Measurements from ENCODE around the gene MAB21L4.

DNA sequence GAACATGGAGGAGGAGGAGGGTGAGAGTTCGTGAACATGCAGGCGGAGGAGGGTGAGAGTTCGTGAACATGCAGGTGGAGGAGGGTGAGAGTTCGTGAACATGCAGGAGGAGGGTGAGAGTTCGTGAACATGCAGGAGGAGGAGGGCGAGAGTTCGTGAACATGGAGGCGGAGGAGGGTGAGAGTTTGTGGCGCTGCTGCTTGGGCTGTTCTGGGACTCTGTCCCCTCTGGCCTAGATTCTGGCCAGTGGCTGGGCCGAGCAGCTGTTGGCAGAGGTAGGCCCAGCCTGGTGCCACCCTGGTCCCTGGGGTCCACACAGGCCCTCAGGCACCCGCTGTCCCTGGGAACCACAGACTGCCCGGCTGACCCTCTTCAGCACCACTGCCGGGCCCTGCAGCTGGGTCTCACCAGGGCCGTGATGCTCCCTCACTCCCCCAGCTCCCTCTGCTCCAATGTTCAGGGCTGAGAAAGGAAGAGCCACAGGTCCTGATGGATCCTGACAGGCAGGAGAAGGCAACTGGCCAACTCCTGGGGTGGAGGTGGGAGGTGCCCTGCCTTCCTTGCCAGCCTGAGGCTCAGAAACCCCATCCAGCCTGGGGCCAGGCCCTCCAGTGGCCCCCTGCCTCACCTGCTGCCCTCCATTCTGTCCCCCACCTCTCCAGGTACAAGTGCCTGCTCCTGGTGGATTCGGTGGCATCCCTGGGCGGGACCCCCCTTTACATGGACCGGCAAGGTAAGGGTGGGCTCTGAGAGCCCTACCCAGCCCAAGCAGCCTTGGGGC is 23.4 kb downstream of the MAB21L4 start:
- no peak for TF ChIP-seq POLR2A (IDR thresholded peaks at IDR 0.05; ENCODE audit: low read depth)
- TF ChIP-seq, protein P1, sequence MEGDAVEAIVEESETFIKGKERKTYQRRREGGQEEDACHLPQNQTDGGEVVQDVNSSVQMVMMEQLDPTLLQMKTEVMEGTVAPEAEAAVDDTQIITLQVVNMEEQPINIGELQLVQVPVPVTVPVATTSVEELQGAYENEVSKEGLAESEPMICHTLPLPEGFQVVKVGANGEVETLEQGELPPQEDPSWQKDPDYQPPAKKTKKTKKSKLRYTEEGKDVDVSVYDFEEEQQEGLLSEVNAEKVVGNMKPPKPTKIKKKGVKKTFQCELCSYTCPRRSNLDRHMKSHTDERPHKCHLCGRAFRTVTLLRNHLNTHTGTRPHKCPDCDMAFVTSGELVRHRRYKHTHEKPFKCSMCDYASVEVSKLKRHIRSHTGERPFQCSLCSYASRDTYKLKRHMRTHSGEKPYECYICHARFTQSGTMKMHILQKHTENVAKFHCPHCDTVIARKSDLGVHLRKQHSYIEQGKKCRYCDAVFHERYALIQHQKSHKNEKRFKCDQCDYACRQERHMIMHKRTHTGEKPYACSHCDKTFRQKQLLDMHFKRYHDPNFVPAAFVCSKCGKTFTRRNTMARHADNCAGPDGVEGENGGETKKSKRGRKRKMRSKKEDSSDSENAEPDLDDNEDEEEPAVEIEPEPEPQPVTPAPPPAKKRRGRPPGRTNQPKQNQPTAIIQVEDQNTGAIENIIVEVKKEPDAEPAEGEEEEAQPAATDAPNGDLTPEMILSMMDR (IDR thresholded peaks at IDR 0.05): no peak

All from esophagus muscularis mucosa (tissue), 3 donors.